Endothelial cell of umbilical vein (primary cell): Measurements from ENCODE around the gene HS6ST2.

Experiments
- CTCF ChIP-seq, 2 donors: IDR thresholded peaks; 1 replicate in 1 of 2; 2 replicates in 1 of 2; pipeline ENCODE4 v1.5.1; 2011; ENCODE audit warnings: low read length in 2 of 2, mild to moderate bottlenecking in 2 of 2, moderate library complexity in 2 of 2, control low read depth in 1 of 2, inconsistent platforms in 1 of 2, low read depth in 1 of 2; ENCODE audit not compliant: insufficient read depth in 1 of 2; ENCODE audit errors: extremely low read depth in 1 of 2
- EZH2 ChIP-seq: IDR thresholded peaks from 2 replicates; pipeline ENCODE4 v1.6.1; 2012; ENCODE audit warnings: borderline replicate concordance, low read depth, mild to moderate bottlenecking, moderate library complexity, low read length, inconsistent platforms; ENCODE audit not compliant: severe bottlenecking
- GATA2 ChIP-seq: IDR thresholded peaks from 2 replicates; pipeline ENCODE4 v1.7.0; 2011; ENCODE audit warnings: low read depth, mild to moderate bottlenecking, moderate library complexity, mixed read lengths, low read length; ENCODE audit not compliant: insufficient read length, insufficient read depth
- MYC ChIP-seq: IDR thresholded peaks from one replicate; pipeline ENCODE4 v1.6.1; 2011; ENCODE audit warnings: mild to moderate bottlenecking, low read depth, low read length
- POLR2A ChIP-seq: IDR thresholded peaks from 2 replicates; pipeline ENCODE4 v1.6.1; 2012; ENCODE audit warnings: low read depth, mild to moderate bottlenecking, control low read depth, low read length
- POLR2AphosphoS5 ChIP-seq: IDR thresholded peaks from 2 replicates; pipeline ENCODE4 v1.6.1; 2012; ENCODE audit warnings: low read depth, mild to moderate bottlenecking, control low read depth, low read length, moderate library complexity; ENCODE audit not compliant: insufficient read depth

DNA sequence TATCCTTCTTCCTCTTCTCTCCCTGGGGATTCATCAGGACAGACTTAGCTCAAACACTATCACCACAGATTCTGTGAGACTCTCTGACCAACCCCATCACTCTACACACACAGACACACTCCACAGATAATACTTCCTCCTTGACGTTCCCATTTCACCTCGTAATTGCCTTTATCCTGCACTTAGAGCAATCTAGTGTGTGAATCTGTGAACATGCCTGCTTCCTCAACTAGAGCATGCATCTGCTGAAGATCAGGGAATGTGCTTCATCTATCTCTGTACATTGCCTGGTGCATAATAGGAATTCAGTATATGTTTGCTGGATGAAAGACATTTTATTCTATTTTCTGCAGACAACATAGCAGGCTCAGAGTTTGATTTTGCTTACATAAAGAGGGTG, 25.1 kb upstream of the HS6ST2 start:
- TF ChIP-seq POLR2A (no peak), EZH2 (no peak), CTCF (IDR thresholded peaks at IDR 0.05; ENCODE audit: extremely low read depth in 1 of 2, insufficient read depth in 1 of 2, low read depth in 1 of 2, low read length in 2 of 2) (no peak), GATA2 (no peak), POLR2AphosphoS5 (no peak), MYC (no peak)
